ENCODE data around the gene FRMD4A.
"Not testable (repeated sequence)": the region's sequence is repeated elsewhere in the genome, so short reads cannot be mapped to it uniquely, and the experiment has no call there.

FRMD4A gene

DNA sequence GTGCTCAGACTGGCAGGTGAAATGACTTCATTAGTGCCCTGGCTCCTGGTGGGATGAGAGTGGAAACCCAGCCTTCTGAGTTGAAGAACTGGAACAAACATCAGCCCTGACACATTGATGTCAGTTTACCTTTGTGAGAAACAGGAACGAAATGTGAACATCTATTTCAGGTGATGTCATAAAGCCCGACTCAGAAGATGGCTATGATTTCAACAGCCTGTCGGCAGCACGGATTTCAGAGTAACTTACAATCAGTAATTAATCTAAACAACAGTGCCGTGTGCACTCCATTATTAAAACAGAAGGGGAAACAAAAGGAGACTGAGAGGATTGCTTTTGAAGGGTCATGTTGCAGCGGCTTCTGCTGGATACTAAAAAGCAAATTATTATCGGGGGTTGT, 243.2 kb downstream of the FRMD4A start:
- no peak for DNase-seq

DNA sequence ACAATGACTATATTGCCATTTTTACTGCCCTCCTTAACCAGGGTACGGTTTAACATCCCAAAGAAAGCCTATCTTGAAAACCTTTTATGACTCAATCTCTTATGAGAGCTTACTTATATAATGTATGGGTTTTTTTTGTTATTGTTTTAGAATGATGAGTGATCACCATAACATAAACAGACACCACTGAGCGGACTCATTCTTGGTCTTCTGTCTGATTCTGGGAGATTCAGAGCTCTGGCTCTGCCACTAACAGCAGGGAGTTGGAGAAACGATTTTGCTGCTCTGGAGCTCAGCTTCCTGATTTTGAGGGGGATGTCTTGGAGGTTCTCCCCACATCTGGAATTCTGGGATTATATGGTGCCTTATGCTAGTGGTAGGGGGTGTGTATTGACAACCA, 244.1 kb downstream of the FRMD4A start:
- DNase-seq = no peak

DNA sequence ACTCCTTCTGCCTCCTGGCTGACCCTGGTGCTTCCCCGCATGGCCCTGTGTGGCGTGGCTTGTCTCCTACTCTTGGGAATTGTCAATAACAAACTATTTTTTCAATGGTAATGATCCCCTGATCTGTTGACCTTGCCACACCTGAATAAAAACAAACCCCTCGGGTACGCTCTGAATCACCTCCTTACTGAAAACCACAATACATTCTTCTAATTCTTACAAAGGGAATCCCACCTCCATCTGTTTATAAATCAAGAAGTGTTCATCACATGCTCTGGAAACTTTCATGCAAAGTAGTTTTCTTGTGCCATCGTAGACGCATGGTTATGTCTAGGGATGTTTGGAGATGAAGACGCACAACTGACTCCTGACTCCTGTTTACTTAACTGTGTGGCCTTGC, 245.8 kb downstream of the FRMD4A start:
- DNase-seq = no peak

DNA sequence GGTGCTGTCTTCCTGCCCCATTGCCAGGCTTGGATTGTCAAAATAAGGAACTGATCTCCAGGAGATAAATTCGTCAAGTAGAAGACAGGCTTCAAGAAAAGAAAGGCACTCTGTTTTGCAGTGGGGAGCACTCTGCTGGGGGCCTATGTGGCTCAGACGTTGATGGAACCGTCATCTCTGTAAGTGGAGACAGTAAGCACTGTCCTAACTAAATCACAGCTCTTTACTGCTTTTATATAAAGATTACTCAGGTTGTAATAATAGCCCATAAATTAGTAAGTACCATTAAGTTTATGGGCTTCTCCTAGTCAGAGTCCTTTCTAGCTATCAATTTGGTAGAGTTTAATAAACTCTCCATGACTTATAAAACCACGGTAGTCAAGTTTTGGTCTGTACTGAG, 249.9 kb downstream of the FRMD4A start:
- DNase-seq = no peak

DNA sequence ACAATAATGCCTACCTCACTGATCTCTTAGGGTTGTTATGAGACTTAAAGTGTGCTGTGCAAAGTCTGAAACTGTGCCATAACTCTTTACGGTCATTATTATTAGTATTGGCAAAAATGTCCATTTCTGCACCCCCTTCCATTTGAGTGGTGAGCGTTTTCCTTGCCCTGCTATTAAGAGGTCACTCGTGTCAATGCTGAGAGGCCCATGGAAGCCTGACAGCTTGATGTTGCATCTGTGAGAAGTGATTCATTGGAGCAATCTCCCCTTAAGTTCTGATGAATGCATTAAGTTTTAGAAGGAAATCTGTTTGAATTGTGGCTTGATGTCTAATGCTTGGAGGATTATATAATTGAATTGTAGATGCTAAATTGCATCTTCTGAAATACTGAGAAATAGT, 253.3 kb downstream of the FRMD4A start:
- no peak for DNase-seq

DNA sequence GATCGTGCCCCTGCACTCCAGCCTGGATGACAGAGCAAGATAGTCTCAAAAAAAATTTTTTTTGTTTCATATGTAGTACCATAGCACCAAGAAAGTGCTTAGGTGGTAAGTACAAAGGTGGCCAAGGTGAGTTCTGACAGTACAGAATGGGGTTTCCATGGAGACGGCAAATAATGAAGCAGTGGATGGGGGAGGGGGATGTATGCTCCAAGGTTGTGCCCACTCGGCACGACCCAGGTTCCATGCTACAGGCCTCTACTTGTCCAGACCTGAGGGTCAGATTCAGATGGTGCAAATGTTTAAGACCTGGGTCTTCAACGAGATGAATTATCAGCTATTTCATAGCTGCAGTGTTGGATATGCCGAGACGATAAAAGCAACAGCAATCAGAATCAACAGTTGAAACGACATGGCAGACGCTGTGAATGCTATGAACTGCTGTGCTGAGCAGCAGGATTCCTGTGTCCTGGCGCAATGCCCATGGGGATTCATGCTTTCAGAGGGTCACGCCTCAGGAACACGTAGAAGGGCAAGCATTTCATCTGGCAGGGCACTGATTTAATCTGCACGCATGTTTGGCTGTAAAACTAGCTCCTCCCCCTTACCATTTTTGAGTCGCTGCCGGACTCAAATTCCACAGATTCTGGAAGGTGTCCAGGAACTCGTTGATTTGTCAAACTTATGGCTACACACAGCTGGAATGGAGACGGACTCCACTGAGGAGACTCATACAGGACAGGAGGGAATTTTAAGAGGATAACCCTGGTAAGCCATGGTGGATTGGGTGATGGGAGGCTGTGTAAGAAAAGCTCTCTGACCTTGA, 256.5 kb downstream of the FRMD4A start:
- no peak for DNase-seq

DNA sequence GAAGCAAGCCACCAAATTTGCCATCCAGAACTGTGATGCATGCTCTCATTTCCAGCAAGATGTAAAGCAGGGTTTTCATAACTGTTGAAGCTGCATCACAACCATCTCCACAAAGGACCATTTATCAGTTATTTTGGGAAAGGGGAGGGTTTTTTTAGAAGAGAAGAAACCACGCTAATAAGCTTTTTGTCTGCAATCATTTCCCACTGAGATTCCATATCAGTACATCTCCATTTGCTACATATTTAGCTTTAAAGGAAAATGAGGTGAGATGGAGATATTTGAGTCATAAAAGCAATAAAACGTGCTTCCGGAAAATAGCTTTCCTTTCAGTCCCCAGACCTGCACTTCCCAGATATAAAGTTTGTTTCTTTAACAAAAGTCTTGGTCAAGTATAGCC, 258.2 kb downstream of the FRMD4A start:
- no peak for DNase-seq

DNA sequence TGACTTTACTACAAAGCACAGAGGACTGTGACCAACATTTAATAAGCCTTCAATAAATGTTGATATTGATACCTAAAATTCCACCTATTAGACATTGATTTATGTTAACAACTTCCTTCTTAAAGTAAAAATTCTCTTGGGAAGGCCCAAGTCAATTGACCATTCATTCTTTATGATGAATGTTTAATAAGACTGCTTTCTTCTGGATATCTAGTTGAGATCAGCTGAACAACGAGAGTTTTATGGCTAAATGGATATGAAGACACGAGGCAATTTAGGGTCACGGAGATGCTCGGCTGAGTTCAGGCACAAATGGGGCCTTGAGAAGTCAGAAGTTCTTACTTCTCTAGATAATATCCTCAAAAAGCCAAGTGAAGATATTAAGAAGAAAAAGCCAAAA, 258.8 kb downstream of the FRMD4A start:
- DNase-seq = no peak

DNA sequence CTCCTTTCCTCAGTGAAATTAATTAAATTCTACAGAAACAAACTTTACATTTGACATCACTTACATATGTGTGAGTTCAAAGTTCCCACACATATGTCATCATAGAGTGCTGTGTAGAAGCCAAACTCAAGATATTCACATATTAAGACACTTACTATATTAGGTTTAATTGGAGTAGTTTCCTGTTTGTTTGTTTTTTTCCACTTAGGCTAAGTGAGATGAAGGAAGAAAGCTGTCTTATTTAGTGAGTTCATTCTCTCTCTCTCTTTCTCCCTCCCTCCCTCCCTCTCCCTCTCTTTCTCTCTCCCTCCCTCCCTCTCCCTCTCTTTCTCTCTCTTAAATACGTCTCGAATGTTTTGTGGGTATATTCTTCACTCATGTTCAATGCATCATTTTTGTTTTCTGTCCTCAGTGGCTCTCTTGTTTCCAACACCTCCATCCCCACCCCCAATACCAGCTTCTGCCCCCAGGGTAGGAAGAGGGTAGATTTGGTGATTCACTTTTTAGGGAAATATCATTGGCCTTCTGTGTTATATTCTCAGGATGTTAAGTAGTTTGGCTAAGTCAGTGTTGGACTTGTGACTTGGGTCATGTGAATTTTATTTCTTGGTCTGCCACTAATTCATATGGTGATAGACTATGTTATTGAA, 262.0 kb downstream of the FRMD4A start:
- DNase-seq = no peak

DNA sequence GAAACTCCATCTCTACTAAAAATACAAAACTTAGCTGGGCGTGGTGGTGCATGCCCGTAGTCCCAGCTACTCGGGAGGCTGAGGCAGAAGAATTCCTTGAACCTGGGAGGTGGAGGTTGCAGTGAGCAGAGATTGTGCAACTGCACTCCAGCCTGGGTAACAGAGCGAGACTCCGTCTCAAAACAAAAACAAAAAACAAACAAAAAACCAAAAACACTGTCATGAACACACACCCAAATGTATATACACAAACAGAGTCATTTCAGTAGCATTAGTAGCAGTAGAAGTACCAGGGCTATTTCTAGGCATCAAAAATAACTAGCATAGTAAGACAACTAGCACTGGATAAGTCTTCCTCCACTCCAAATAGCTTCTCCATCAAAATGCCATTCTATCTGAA, 263.1 kb downstream of the FRMD4A start:
- DNase-seq = not testable (repeated sequence)

DNA sequence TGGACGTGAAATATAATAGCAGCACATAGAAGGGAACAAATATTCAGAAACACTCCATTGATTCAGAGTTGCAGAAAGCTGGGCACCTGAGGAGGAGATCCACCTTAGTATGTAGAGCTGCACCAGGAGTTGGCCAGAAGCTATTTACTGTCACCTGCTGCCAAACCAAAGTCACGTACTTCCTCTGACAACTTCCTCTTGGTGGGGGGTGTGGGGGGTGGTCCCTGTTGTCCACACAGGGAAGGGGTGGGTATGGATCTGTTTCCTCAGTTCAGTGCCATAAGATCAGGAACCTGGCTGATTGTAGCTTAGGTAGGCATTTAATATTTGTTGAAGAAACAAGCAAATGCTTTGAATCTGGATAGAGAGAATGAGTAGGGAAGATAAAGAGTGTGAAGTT, 264.6 kb downstream of the FRMD4A start:
- no peak for DNase-seq

DNA sequence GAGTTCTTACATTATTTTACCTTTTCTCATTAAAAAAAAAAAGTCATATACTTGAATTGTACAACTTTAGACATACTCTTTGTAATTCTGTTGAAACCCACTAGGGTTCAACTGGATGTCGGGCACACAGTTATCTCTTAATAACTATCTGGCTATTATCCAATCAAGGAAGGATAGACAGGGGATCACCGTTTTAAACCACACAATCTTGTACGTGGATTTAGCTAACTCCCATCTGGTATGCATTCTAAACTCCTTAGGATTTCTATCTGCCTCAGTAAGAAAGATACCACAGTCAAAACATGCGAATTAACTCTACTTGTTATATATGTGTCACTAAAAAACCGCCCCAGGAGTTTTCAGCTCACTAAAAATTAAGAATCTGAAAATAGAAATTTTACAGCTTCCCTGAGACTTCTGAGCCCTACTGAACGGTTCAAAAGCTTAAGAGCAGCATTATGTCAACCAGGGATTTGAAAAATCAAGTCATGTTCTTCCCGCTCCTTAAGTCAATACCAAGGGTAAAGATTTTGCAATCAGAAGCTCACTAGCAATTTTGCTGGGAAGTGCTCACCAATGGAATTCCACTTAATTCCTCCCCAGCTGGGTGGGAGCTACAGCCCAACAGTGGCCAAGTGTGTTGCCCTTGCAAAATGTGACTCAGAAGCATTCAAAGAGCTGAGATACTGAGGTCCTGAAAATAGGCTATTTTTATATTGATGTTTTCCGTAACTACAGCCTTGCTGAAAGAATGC, 267.0 kb downstream of the FRMD4A start:
- DNase-seq = no peak

DNA sequence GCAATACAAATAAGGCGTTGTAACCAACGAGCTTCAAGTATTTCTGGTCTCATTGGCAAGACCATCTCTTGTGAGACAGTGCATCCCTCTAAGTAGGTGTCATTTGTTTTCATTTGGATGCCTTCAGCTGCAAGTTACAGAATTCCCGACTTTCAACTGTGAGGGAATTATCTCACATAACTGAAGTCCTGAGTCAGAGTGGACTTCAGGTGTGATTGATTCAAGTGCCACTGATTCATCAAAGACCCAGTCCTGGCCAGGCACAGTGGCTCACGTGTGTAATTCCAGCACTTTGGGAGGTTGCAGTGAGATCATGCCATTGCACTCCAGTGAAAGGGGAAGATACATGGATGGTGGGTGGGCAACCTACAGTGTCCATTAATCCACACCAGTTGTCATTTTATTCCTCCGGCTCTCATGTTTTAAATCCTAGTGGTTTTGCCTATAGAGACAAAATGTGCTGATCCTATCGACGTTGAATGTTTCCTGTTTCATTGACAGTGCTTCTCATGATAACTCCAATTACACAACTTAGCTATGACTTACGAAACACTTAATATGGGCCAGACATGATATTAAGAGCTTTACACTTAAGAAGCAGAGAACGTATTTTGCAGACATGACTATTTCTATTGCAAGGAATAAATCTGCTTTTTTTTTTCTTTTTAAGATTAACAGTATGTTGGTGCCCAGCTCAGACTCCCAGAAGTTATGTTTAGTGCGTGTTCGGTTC, 268.0 kb downstream of the FRMD4A start:
- DNase-seq = no peak

DNA sequence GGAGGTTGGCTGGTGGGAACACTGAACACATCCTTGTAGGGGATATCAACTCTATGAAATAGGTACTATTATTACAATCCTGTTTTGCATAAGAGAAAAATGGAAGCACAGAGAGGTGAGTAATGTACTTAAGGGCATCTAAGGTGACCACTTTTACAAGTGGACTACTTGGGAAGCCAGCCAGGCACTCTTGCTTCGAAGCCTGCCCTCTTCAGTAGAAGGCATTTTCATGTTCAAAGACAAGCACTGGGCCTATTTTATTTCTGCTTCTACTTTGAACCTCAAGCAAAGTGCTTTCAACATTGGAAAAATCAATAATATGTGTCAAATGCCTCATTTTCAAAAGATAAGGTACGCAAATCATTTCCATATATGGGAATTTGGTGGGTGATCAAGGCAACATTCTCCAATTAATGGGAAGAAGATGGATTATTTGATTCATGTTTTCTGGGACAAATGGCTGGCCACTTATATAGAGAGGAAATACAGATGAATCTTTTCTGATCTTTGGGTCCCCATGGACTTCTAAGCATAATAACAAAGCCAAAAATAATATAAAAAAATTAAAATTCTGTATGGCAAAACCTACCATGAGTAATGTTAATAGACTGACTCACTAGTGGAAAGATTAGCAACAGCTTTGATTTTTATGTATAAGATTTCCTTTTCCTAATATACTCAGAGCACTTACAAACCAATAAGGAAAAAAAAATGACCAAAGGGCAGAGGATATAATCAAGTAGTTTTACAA, 270.2 kb downstream of the FRMD4A start:
- no peak for DNase-seq

DNA sequence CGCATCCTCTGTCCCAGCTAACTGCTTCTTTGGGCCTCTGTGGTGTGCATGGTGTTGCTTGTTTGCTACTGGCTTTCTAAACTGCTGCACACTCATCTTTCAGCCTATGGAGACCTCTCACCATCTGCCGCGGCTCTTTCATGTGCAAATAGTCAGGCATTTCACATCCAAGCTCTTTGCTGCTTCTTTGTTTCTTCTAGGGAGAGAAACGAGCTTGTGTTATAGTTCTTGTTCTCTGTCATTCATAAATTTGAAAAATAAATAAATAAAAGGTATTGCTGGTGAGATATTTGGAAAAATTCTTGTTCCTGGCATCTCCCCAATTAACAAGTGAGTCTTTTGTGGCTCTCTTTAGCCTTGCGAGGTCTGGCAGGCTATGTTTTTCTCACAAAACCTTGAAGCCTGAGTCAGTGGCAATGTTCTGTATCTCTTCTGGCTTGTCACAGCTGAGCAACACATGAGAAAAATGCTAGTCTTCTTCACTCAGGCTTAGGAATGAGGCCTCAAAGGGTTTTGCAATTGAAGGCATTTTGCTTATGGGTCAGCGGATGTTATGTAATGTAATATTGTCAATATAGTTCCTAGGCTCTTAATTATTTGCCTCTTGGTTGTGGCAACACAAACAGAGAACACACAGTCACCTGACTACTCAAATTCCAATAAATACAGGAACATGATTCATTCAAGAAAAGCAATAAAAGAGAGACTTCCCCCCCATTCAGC, 274.0 kb downstream of the FRMD4A start:
- DNase-seq = no peak

DNA sequence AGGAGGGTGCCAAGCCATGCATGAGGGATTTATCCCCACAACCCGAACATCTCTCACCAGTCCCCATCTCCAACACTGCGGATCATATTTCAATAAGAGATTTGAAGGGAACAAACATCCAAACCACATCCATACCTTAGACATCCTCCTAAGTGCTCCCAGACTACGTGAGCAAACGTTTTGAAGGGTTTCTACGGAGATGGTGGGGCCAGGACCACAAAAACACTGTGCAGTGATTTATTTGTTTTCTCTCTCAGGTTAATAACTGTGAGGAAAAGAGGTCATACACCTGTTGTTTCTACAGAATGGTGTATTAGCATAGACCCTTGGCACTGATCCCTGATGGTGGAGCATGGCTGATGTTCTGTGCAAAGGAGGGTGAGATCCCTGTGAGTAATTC, 277.8 kb downstream of the FRMD4A start:
- no peak for DNase-seq

DNA sequence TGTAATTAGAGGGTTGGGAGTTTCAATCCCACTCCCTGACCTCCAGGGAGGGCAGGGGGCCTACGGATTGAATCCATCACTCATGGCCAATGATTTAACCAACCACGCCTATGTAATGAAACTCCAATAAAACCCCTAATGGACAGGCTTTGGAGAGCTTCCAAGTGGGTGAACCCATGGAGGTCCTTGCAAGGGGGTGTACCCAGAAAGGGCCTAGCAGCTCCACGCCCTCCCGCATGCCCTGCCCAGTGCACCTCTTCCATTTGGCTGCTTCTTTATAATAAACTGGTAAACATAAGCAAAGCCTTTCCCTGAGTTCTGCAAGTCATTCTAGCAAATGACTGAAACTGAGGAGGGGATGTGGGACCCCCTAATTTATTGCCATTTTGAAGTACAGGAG, 280.1 kb downstream of the FRMD4A start:
- no peak for DNase-seq

DNA sequence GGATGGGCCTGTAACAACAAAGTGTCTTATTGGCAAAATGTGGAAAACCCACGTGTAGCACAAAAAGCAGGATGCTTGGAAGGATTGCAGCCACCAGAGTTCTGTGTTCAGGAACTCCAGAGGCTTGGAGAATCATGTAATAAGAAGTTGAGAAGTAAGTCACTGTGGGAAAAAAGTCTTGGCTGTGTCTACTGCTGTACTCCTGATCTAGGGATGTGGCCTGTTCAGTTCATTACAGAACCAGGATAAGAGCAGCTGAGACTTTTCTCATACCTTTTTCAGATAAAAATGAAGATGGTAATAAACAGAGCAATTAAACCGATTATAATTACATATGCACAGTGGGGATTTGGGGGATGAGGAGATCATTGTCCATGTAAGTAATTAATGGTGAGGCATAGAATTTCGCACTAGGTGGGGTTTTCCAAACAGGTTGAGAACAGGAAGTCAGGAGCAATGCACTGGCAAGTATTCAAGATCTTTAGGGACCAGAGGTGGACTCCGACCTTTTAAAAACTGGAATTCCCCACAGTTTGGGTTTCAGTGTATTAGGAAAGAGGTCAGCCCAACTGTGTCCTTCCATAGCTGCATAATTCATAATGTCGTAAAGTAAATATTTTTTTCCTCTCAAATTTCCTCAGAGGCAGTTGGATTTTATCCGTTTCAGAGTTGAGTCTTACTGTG, 281.7 kb downstream of the FRMD4A start:
- DNase-seq = no peak

DNA sequence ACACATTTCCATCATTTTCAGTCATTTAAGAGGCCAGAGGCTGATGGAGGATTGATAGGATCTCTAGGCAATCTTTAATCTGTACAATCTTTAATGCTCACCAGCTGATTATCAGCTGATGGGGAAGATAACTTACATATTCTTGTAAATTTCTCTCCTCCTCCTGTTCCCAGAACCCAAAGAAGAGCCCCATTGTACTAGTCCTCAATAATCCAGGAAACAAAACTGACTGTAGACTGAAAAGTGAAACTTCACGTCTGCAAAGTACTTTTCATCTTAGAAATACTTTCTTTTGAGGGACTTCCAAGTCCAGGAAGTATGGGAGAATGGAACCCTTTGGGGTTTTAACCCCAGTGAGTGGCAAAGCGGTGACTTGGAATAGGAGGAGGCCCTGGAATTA, 283.3 kb downstream of the FRMD4A start:
- DNase-seq = no peak

DNA sequence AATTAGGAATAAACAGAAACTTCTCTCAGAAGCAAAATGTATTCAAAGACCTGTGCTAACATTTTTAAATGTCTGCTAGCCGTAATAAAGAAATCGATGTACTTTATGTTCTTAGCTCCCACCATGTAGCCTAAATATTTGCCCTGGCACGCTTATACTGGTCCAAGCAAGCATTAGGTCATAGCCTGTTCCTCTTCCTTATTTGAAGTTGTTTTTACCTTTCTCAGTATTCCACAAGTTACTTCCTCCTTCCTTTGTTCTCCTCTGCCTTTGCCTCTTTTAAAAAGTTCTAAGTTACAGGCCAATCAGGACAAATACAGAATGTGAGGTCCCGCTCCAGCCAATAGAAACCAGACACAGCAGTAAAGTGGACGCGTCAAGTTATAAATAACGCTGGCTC, 288.7 kb downstream of the FRMD4A start:
- not testable (repeated sequence) for DNase-seq

Data from activated T-cell treated with anti-CD3 and anti-CD28 coated beads, Interleukin-2, amount 50 U/mL, for 1 hour (primary cell).